Stimulated activated naive CD8-positive, alpha-beta T cell treated with anti-CD3 and anti-CD28 coated beads, Interleukin-15, amount 100 ng/mL, for 72 hours (primary cell): Measurements from ENCODE around the gene SOAT2.
A peak's percentile ranks its signal among the peaks of the same experiment; 100 is the strongest.
"Not testable (repeated sequence)": the region's sequence is repeated elsewhere in the genome, so short reads cannot be mapped to it uniquely, and the experiment has no call there.

Source experiments
- ATAC-seq: fragments of 150-1000 bp; cut with Tn5 transposase; 2 replicates; pipeline ENCODE4 v1.10.0; 2021; ENCODE audit warnings: mild to moderate bottlenecking, moderate library complexity
- DNase-seq, 2 donors: peaks; one replicate each; pipeline ENCODE4 v3.0.0; 2021 to 2022
- H3K27ac Mint-ChIP-seq, 2 donors: one replicate each; pipeline ENCODE4 v1.8.0; 2022; ENCODE audit warnings: mild to moderate bottlenecking in 2 of 2, mixed read lengths in 2 of 2, moderate library complexity in 2 of 2
- H3K27me3 Mint-ChIP-seq: one replicate; pipeline ENCODE4 v1.8.0; 2022; ENCODE audit warnings: mixed read lengths
- H3K4me1 Mint-ChIP-seq: one replicate; pipeline ENCODE4 v1.8.0; 2022; ENCODE audit warnings: mild to moderate bottlenecking, mixed read lengths
- H3K4me3 Mint-ChIP-seq, 2 donors: one replicate each; pipeline ENCODE4 v1.8.0; 2022; ENCODE audit warnings: mild to moderate bottlenecking in 2 of 2, mixed read lengths in 2 of 2, moderate library complexity in 1 of 2
- H3K9me3 Mint-ChIP-seq, 2 donors: one replicate each; pipeline ENCODE4 v1.8.0; 2022; ENCODE audit warnings: mixed read lengths in 2 of 2

Gene SOAT2

GRCh38 chr12:53105712-53106439, 2.6 kb downstream of the SOAT2 start:
- Mint-ChIP-seq H3K27me3 (no peaks in the 10 kb centered on the region), H3K9me3 (no peaks in the 10 kb centered on the region), H3K27ac (no peak overlapping the region), H3K4me1 (peaks cover 50% of the 10 kb centered on the region), H3K4me3 (no peak overlapping the region)
- no peak for ATAC-seq
- DNase-seq: no peak

- no peak overlapping the region for H3K27ac Mint-ChIP-seq
- no peak overlapping the region for H3K4me3 Mint-ChIP-seq
- ATAC-seq (no peak), DNase-seq (no peak)
- H3K27me3 Mint-ChIP-seq: no peaks in the 10 kb centered on the region
- peaks cover 39% of the 10 kb centered on the region for H3K4me1 Mint-ChIP-seq
- no peaks in the 10 kb centered on the region for H3K9me3 Mint-ChIP-seq
These were observed 3.8 kb downstream of the SOAT2 start for GRCh38 chr12:53107122-53107521.

- H3K27ac Mint-ChIP-seq, H3K4me1 Mint-ChIP-seq, H3K4me3 Mint-ChIP-seq, H3K27me3 Mint-ChIP-seq, H3K9me3 Mint-ChIP-seq, DNase-seq, ATAC-seq: not testable (repeated sequence)
These were observed 9.1 kb downstream of the SOAT2 start for GRCh38 chr12:53112431-53112830.

GRCh38 chr12:53113136-53113705, 9.9 kb downstream of the SOAT2 start:
- Mint-ChIP-seq H3K4me1 (no peaks in the 10 kb centered on the region), H3K27me3 (no peaks in the 10 kb centered on the region), H3K9me3 (no peaks in the 10 kb centered on the region), H3K4me3 (no peak overlapping the region), H3K27ac (no peak overlapping the region)
- DNase-seq (no peak), ATAC-seq (no peak)

GRCh38 chr12:53113951-53114350, 10.7 kb downstream of the SOAT2 start:
- ATAC-seq (no peak), DNase-seq (no peak)
- Mint-ChIP-seq H3K4me3 (no peak overlapping the region), H3K9me3 (no peaks in the 10 kb centered on the region), H3K27ac (no peak overlapping the region), H3K27me3 (no peaks in the 10 kb centered on the region), H3K4me1 (no peaks in the 10 kb centered on the region)

- Mint-ChIP-seq H3K4me1 (no peaks in the 10 kb centered on the region), H3K9me3 (no peaks in the 10 kb centered on the region), H3K4me3 (no peak overlapping the region), H3K27ac (no peak overlapping the region), H3K27me3 (no peaks in the 10 kb centered on the region)
- DNase-seq (no peak), ATAC-seq (no peak)
These were observed 12.0 kb downstream of the SOAT2 start for GRCh38 chr12:53115112-53115890.

GRCh38 chr12:53115891-53116648, 12.8 kb downstream of the SOAT2 start:
- ATAC-seq (no peak), DNase-seq (no peak)
- no peaks in the 10 kb centered on the region for H3K4me1 Mint-ChIP-seq
- no peaks in the 10 kb centered on the region for H3K27me3 Mint-ChIP-seq
- H3K27ac Mint-ChIP-seq: peak overlapping the region; percentile 27 to 39
- no peaks in the 10 kb centered on the region for H3K9me3 Mint-ChIP-seq
- no peak overlapping the region for H3K4me3 Mint-ChIP-seq

- no peaks in the 10 kb centered on the region for H3K4me1 Mint-ChIP-seq
- no peaks in the 10 kb centered on the region for H3K9me3 Mint-ChIP-seq
These were observed 15.5 kb downstream of the SOAT2 start for GRCh38 chr12:53118751-53119300.

GRCh38 chr12:53120685-53121525, 17.6 kb downstream of the SOAT2 start:
- no peak overlapping the region for H3K27ac Mint-ChIP-seq
- no peaks in the 10 kb centered on the region for H3K4me1 Mint-ChIP-seq
- DNase-seq (no peak), ATAC-seq (no peak)
- H3K4me3 Mint-ChIP-seq: no peak overlapping the region
- no peaks in the 10 kb centered on the region for H3K9me3 Mint-ChIP-seq
- no peaks in the 10 kb centered on the region for H3K27me3 Mint-ChIP-seq

More at GRCh38 chr12:53118751-53119300, 15.5 kb downstream of the SOAT2 start:
- Mint-ChIP-seq H3K27me3 (no peaks in the 10 kb centered on the region), H3K4me3 (no peak overlapping the region), H3K27ac (no peak overlapping the region)
- ATAC-seq (no peak), DNase-seq (no peak)

GRCh38 chr12:53122961-53123468, 19.7 kb downstream of the SOAT2 start:
- no peaks in the 10 kb centered on the region for H3K4me1 Mint-ChIP-seq
- no peaks in the 10 kb centered on the region for H3K9me3 Mint-ChIP-seq
- no peak overlapping the region for H3K4me3 Mint-ChIP-seq
- no peak for DNase-seq
- H3K27me3 Mint-ChIP-seq: no peaks in the 10 kb centered on the region
- no peak for ATAC-seq
- peak overlapping the region in 1 of 2 donors; percentile 77 for H3K27ac Mint-ChIP-seq

GRCh38 chr12:53123578-53124351, 20.5 kb downstream of the SOAT2 start:
- H3K9me3 Mint-ChIP-seq: no peaks in the 10 kb centered on the region
- no peak for DNase-seq
- H3K4me3 Mint-ChIP-seq: no peak overlapping the region
- H3K27ac Mint-ChIP-seq: no peak overlapping the region
- no peaks in the 10 kb centered on the region for H3K27me3 Mint-ChIP-seq
- no peaks in the 10 kb centered on the region for H3K4me1 Mint-ChIP-seq
- ATAC-seq: no peak

GRCh38 chr12:53124352-53124723, 21.1 kb downstream of the SOAT2 start:
- DNase-seq (no peak), ATAC-seq (no peak)
- Mint-ChIP-seq H3K4me1 (no peaks in the 10 kb centered on the region), H3K27me3 (no peaks in the 10 kb centered on the region), H3K9me3 (no peaks in the 10 kb centered on the region), H3K27ac (no peak overlapping the region), H3K4me3 (no peak overlapping the region)

- H3K4me1 Mint-ChIP-seq: no peaks in the 10 kb centered on the region
- no peak for DNase-seq
- no peak overlapping the region for H3K4me3 Mint-ChIP-seq
- no peaks in the 10 kb centered on the region for H3K27me3 Mint-ChIP-seq
- ATAC-seq: no peak
- no peak overlapping the region for H3K27ac Mint-ChIP-seq
- no peaks in the 10 kb centered on the region for H3K9me3 Mint-ChIP-seq
These were observed 23.9 kb downstream of the SOAT2 start for GRCh38 chr12:53127169-53127568.
